HG02571 (cell line): ENCODE data around the gene CARD14.
"Not testable (repeated sequence)": the region's sequence is repeated elsewhere in the genome, so short reads cannot be mapped to it uniquely, and the experiment has no call there.

ENCODE experiments used
- ATAC-seq: cut with Tn5 transposase; IDR thresholded peaks from one replicate; pipeline ENCODE4 v1.9.1; 2021; ENCODE audit warnings: mild to moderate bottlenecking, moderate library complexity; ENCODE audit not compliant: unreplicated experiment

CARD14 gene

DNA sequence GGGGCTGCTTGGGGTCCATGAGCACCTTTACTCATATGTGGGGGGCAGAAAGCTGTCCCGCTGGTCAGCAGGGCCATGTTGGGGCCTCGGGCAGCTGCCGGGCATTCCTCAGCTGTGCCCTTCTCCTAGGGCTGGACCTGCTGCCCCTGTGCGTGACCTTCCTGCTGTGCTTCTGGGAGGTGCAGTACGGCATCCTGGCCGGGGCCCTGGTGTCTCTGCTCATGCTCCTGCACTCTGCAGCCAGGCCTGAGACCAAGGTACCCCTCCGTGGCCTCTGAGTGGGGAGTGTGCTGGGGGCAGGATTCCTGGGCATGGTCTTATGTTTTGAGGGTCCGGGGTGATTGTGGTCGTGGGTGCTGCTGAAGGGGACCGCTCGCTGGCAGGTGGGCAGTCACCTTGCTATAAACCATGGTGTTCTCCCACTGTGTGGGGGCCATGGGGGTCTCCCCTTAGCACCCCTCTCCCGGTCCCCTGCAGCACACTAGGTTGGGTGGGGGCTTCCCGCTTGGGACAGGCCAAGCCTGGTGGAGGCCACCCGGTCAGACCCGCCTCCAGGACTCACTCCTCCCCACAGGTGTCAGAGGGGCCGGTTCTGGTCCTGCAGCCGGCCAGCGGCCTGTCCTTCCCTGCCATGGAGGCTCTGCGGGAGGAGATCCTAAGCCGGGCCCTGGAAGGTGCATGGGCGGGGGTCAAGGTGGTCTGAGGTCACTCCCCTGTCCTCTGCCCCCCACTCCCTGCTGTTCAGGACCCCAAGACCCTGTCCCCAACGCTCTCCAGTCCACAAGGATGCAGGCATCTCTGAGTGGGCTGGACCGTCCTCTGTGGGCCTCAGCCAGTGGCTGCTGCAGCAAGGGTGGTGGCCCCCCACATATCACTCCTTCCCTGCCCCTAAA lies 78.4 kb downstream of the CARD14 start:
- ATAC-seq = no peak

DNA sequence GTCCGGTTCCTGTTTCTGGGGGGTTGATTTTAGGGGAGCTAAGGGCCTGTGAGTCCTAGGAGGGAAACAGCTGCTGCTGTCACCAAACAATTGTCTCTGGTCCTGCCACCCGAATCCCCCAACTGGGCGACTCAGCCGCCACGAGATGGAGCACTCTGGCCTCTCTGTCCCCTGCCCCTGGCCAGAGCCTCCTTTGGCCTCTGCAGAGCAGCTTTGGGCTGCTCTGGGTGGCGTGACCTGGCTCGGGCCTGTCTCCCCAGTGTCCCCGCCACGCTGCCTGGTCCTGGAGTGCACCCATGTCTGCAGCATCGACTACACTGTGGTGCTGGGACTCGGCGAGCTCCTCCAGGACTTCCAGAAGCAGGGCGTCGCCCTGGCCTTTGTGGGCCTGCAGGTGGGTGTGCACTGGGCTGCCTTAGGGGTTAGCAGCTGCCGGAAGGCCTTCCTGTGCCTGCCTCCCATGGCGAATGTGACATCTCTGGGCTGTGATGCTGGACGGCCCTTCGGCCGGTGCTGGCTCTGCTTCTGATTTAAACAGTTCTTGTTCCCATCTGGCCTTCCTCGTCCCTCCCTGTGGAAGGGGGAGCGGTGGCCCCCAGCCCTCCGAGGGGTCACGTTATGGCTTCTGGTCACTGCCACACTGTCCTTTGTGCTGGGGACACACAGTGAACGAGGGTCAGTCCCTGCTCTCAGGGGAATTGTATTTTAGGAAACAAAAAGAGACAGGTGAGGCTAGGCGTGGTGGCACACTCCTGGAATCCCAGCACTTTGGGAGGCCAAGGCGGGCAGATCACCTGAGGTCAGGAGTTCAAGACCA lies 79.3 kb downstream of the CARD14 start:
- no peak for ATAC-seq

- ATAC-seq = no peak
Observed at GRCh38 chr17:80251966-80252365, 82.1 kb downstream of the CARD14 start.

- no peak for ATAC-seq
Observed at GRCh38 chr17:80252871-80253270, 83.0 kb downstream of the CARD14 start.

- no peak for ATAC-seq
Observed at GRCh38 chr17:80253631-80254395, 84.0 kb downstream of the CARD14 start.

- no peak for ATAC-seq
Observed at GRCh38 chr17:80254396-80255251, 84.8 kb downstream of the CARD14 start.

DNA sequence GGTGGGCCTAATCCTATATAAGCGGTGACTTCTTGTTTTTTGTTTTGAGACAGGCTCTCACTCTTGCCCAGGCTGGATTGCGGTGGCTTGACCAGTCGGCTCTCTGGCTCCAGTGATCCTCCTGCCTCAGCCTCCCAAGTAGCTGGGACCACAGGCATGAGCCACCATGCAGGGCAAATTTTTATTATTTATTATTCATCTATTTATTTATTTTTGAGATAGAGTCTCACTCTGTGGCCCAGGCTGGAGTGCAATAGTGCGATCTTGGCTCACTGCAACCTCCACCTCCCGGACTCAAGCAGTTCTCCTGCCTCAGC lies 86.2 kb downstream of the CARD14 start:
- no peak for ATAC-seq

DNA sequence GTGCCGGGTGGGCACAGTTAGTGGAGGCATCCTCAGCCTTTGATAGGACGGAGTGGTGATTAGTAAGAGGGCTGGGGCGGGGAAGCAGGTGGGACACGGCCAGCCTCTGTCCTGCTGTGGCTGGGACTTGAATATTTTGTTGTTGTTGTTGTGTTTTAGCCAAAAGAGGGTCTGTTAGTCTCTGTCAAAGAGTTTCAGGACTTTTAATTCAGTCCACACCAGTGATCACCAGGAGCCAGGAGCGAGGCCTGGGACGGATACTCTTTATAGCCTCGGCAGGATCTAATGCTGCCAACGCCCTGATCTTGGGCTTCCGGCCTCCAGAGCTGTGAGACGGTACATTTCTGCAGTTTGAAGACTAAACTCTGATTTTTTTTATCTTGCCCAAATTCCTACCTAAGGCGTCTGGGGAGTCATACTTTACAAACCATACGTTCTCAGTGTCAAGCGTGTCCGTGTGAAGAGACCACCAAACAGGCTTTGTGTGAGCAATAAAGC lies 87.9 kb downstream of the CARD14 start:
- no peak for ATAC-seq

GRCh38 chr17:80258296-80258695 lies 88.5 kb downstream of the CARD14 start:
- ATAC-seq = not testable (repeated sequence)
